GM12873 (cell line): Measurements from ENCODE around the gene LMCD1.
A peak's percentile ranks its signal among the peaks of the same experiment; 100 is the strongest.

ENCODE experiments used
- CTCF ChIP-seq: IDR thresholded peaks from 2 replicates; pipeline ENCODE4 v1.5.1; 2012; ENCODE audit warnings: low read depth, mild to moderate bottlenecking, moderate library complexity, low read length, control low read depth; ENCODE audit not compliant: insufficient read depth; ENCODE audit errors: missing control alignments

LMCD1 gene

GRCh38 chr3:8618950-8619349 is 117.3 kb downstream of the LMCD1 start:
- no peak for TF ChIP-seq CTCF

- TF ChIP-seq CTCF = no peak
Measured at GRCh38 chr3:8619548-8619947, 117.9 kb downstream of the LMCD1 start.

- TF ChIP-seq CTCF = no peak
Measured at GRCh38 chr3:8621141-8621540, 119.5 kb downstream of the LMCD1 start.

GRCh38 chr3:8621872-8622271 is 120.2 kb downstream of the LMCD1 start:
- no peak for TF ChIP-seq CTCF

- peak; percentile 93 for TF ChIP-seq CTCF
Measured at GRCh38 chr3:8622873-8623691, 121.5 kb downstream of the LMCD1 start.

GRCh38 chr3:8623741-8624140 is 122.1 kb downstream of the LMCD1 start:
- no peak for TF ChIP-seq CTCF
